Gastrocnemius medialis (tissue), 4 donors: Measurements from ENCODE around the gene PSMA6.

Experiments used
- POLR2A ChIP-seq, 2 donors: fragments of 450-650 bp; IDR thresholded peaks; one replicate each; pipeline ENCODE4 v1.6.1; 2017; ENCODE audit warnings: antibody characterized with exemption in 2 of 2, mild to moderate bottlenecking in 2 of 2, moderate library complexity in 2 of 2
- TF ChIP-seq, protein P1 (sequence below), 5 experiments: fragments of 450-650 bp in 3 of 5; fragments of 200-600 bp in 2 of 5; sonication (generic) in 2 of 5; IDR thresholded peaks in 4 of 5; conservative IDR thresholded peaks in 1 of 5; 1 replicate in 4 of 5; 2 replicates in 1 of 5; pipeline ENCODE4 v1.5.1; 2016 to 2019; ENCODE audit warnings: antibody characterized with exemption in 5 of 5, mild to moderate bottlenecking in 3 of 5, moderate library complexity in 3 of 5

GRCh38 chr14:35279369-35279768 lies 12.8 kb upstream of the PSMA6 start:
- TF ChIP-seq POLR2A (IDR thresholded peaks at IDR 0.05), result no peak
- TF ChIP-seq, protein P1, sequence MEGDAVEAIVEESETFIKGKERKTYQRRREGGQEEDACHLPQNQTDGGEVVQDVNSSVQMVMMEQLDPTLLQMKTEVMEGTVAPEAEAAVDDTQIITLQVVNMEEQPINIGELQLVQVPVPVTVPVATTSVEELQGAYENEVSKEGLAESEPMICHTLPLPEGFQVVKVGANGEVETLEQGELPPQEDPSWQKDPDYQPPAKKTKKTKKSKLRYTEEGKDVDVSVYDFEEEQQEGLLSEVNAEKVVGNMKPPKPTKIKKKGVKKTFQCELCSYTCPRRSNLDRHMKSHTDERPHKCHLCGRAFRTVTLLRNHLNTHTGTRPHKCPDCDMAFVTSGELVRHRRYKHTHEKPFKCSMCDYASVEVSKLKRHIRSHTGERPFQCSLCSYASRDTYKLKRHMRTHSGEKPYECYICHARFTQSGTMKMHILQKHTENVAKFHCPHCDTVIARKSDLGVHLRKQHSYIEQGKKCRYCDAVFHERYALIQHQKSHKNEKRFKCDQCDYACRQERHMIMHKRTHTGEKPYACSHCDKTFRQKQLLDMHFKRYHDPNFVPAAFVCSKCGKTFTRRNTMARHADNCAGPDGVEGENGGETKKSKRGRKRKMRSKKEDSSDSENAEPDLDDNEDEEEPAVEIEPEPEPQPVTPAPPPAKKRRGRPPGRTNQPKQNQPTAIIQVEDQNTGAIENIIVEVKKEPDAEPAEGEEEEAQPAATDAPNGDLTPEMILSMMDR (IDR thresholded peaks at IDR 0.05 in 4 of 5, conservative IDR thresholded peaks at IDR 0.05 in 1 of 5), result no peak
